CD14-positive monocyte (primary cell): Measurements from ENCODE around the gene DOCK1. TPM values are rescaled to one million over a fixed set of nuclear protein-coding genes. Genes with fewer than 3 reads are reported as not detected.

Experiments
- DNase-seq, 3 donors: peaks; one replicate each; pipeline ENCODE4 v3.0.0-alpha.2; 2011 to 2022
- H2AFZ ChIP-seq: 2 replicates; pipeline ENCODE4 v1.6.0; 2012; ENCODE audit warnings: mild to moderate bottlenecking, low read depth, low read length, inconsistent platforms; ENCODE audit not compliant: insufficient read depth, poor library complexity, severe bottlenecking
- H3K27ac ChIP-seq, 2 donors: 1 replicate in 1 of 2; 2 replicates in 1 of 2; pipeline ENCODE4 v1.5.1; 2012 to 2013; ENCODE audit warnings: low read length in 2 of 2, control low read depth in 1 of 2, inconsistent platforms in 1 of 2, low read depth in 1 of 2, mild to moderate bottlenecking in 1 of 2
- H3K27me3 ChIP-seq, 2 donors: one replicate each; pipeline versions ENCODE4 v1.6.0 to v1.6.1; 2011 to 2013; ENCODE audit warnings: low read length in 2 of 2; ENCODE audit not compliant: control insufficient read depth in 2 of 2, insufficient read depth in 2 of 2
- H3K36me3 ChIP-seq, 2 donors: replicated peaks in 1 of 2; 1 replicate in 1 of 2; 2 replicates in 1 of 2; pipeline versions ENCODE4 v1.5.1 to v1.6.1; 2012 to 2013; ENCODE audit warnings: low read length in 2 of 2, control low read depth in 1 of 2, inconsistent platforms in 1 of 2, mild to moderate bottlenecking in 1 of 2; ENCODE audit not compliant: insufficient read depth in 2 of 2, control insufficient read depth in 1 of 2
- H3K4me1 ChIP-seq, 2 donors: 1 replicate in 1 of 2; 2 replicates in 1 of 2; pipeline versions ENCODE4 v1.5.1 to v1.6.1; 2012 to 2013; ENCODE audit warnings: low read length in 2 of 2, control low read depth in 1 of 2, inconsistent platforms in 1 of 2, mild to moderate bottlenecking in 1 of 2, moderate library complexity in 1 of 2; ENCODE audit not compliant: insufficient read depth in 2 of 2, control insufficient read depth in 1 of 2
- H3K4me2 ChIP-seq: replicated peaks from 2 replicates; pipeline ENCODE3; 2012; ENCODE audit warnings: low read length, moderate library complexity, mild to moderate bottlenecking; ENCODE audit not compliant: poor library complexity, severe bottlenecking; ENCODE audit errors: extremely low read depth
- H3K4me3 ChIP-seq, 3 experiments: fragments of 200-600 bp in 1 of 3; sonication (generic) in 1 of 3; replicated peaks in 1 of 3; 1 replicate in 2 of 3; 2 replicates in 1 of 3; pipeline ENCODE4 v1.5.1; 2011 to 2013; ENCODE audit warnings: low read length in 3 of 3, mild to moderate bottlenecking in 3 of 3, control low read depth in 2 of 3, low read depth in 2 of 3, inconsistent platforms in 1 of 3, moderate library complexity in 1 of 3
- H3K79me2 ChIP-seq: 2 replicates; pipeline ENCODE4 v1.6.0; 2012; ENCODE audit warnings: mild to moderate bottlenecking, control low read depth, inconsistent platforms, low read length, moderate library complexity; ENCODE audit not compliant: insufficient read depth
- H3K9ac ChIP-seq: 2 replicates; pipeline ENCODE4 v1.6.0; 2017; ENCODE audit warnings: low read length, mild to moderate bottlenecking; ENCODE audit not compliant: insufficient read depth, poor library complexity, severe bottlenecking
- H3K9me3 ChIP-seq, 2 donors: replicated peaks in 1 of 2; 1 replicate in 1 of 2; 2 replicates in 1 of 2; pipeline versions ENCODE4 v1.5.1 to v1.6.1; 2012 to 2013; ENCODE audit warnings: low read length in 2 of 2, control low read depth in 1 of 2; ENCODE audit not compliant: control insufficient read depth in 1 of 2, insufficient read depth in 1 of 2
- H4K20me1 ChIP-seq: 2 replicates; pipeline ENCODE4 v1.6.0; 2012; ENCODE audit warnings: mild to moderate bottlenecking, low read length, control low read depth, moderate library complexity; ENCODE audit not compliant: insufficient read depth
- H3K27ac Mint-ChIP-seq, 7 donors: one replicate each; pipeline ENCODE4 v1.8.0; 2020; ENCODE audit warnings: mild to moderate bottlenecking in 7 of 7, mixed read lengths in 7 of 7, moderate library complexity in 6 of 7, inconsistent platforms in 2 of 7
- H3K27me3 Mint-ChIP-seq, 3 donors: one replicate each; pipeline ENCODE4 v1.8.0; 2021 to 2022; ENCODE audit warnings: low read depth in 3 of 3, mild to moderate bottlenecking in 3 of 3, mixed read lengths in 3 of 3, moderate library complexity in 3 of 3, inconsistent platforms in 1 of 3
- H3K36me3 Mint-ChIP-seq, 2 donors: one replicate each; pipeline ENCODE4 v1.8.0; 2020; ENCODE audit warnings: mixed read lengths in 2 of 2, inconsistent platforms in 1 of 2, mild to moderate bottlenecking in 1 of 2
- H3K4me1 Mint-ChIP-seq: one replicate; pipeline ENCODE4 v1.8.0; 2020; ENCODE audit warnings: mild to moderate bottlenecking, mixed read lengths
- H3K4me3 Mint-ChIP-seq, 2 donors: one replicate each; pipeline ENCODE4 v1.8.0; 2020; ENCODE audit warnings: mild to moderate bottlenecking in 2 of 2, mixed read lengths in 2 of 2, moderate library complexity in 1 of 2
- H3K9me3 Mint-ChIP-seq, 7 donors: one replicate each; pipeline ENCODE4 v1.8.0; 2020 to 2022; ENCODE audit warnings: mixed read lengths in 7 of 7, mild to moderate bottlenecking in 6 of 7, moderate library complexity in 6 of 7, inconsistent platforms in 2 of 7
- WGBS: methylation state at CpG from one replicate; pipeline ENCODE4 v1.1.5; 2013; ENCODE audit warnings: missing lambda C conversion rate; ENCODE audit not compliant: insufficient coverage; 5-methylcytosine and 5-hydroxymethylcytosine counted together
- intact Hi-C, 2 donors: fragments of 100-400 bp; cut with micrococcal nuclease; formaldehyde crosslinking; loops; one replicate each; pipeline versions ENCODE4 v1.15.0 to v1.15.1; 2023
- polyA plus RNA-seq, 3 donors: library from polyadenylated mRNA; depleted of rRNA in 1 of 3; unstranded in 2 of 3; stranded (reverse) in 1 of 3; fragments of 300-500 nt in 2 of 3; fragments of >200 nt in 1 of 3; fragmentation: Illumina TruSeq in 2 of 3; gene quantifications; 1 replicate in 2 of 3; 2 replicates in 1 of 3; pipeline ENCODE4 v1.2.3, GENCODE V29; 2012 to 2021
- TF ChIP-seq, protein P1 (sequence below): fragments of 200-600 bp; IDR thresholded peaks from one replicate; pipeline ENCODE4 v1.8.0; 2022; ENCODE audit warnings: antibody characterized with exemption, mild to moderate bottlenecking

The DOCK1 gene
- polyA plus RNA-seq, 3 donors = 0.31 to 0.35 TPM; not detected in 1

DNA sequence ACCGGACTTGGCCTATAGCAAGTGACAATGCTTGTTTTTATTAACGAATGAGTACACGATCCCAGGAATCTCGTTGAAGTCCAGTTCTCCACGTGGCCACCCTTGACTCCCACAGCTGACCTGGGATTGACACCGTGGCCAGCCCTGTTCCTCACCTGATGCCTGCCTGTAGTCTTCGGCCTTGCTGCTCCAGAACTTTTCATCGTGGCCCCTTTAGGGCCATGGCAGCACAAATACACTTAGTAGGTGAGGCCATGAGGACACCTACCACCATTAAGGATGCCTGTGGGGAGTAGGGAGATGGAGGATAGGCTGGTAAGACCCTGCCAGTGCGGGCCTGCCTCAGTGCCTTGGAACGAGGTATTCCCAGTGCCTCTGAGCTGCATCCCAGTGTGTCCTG lies 321.8 kb downstream of the DOCK1 start:
- no peak overlapping the region for H2AFZ ChIP-seq
- Mint-ChIP-seq H3K4me1 (no peaks in the 10 kb centered on the region), H3K36me3 (no peaks in the 10 kb centered on the region), H3K9me3 (no peaks in the 10 kb centered on the region), H3K27me3 (peaks cover 0 to 2% (median 1%) of the 10 kb centered on the region in 3 donors), H3K27ac (no peak overlapping the region), H3K4me3 (no peak overlapping the region)
- H3K9me3 ChIP-seq = no peaks in the 10 kb centered on the region
- TF ChIP-seq, protein P1, sequence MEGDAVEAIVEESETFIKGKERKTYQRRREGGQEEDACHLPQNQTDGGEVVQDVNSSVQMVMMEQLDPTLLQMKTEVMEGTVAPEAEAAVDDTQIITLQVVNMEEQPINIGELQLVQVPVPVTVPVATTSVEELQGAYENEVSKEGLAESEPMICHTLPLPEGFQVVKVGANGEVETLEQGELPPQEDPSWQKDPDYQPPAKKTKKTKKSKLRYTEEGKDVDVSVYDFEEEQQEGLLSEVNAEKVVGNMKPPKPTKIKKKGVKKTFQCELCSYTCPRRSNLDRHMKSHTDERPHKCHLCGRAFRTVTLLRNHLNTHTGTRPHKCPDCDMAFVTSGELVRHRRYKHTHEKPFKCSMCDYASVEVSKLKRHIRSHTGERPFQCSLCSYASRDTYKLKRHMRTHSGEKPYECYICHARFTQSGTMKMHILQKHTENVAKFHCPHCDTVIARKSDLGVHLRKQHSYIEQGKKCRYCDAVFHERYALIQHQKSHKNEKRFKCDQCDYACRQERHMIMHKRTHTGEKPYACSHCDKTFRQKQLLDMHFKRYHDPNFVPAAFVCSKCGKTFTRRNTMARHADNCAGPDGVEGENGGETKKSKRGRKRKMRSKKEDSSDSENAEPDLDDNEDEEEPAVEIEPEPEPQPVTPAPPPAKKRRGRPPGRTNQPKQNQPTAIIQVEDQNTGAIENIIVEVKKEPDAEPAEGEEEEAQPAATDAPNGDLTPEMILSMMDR = no peak
- no peaks in the 10 kb centered on the region for H3K36me3 ChIP-seq
- H3K27me3 ChIP-seq = no peaks in the 10 kb centered on the region
- intact Hi-C loops = no loop called here
- H3K27ac ChIP-seq = no peak overlapping the region
- WGBS = 99% methylated on average over 7 of the region's 10 CpGs
- no peak overlapping the region for H3K4me3 ChIP-seq
- DNase-seq = no peak
- H3K9ac ChIP-seq = no peak overlapping the region
- H4K20me1 ChIP-seq = no peaks in the 10 kb centered on the region
- no peaks in the 10 kb centered on the region for H3K4me1 ChIP-seq
- no peaks in the 10 kb centered on the region for H3K79me2 ChIP-seq
- H3K4me2 ChIP-seq = no peak overlapping the region

DNA sequence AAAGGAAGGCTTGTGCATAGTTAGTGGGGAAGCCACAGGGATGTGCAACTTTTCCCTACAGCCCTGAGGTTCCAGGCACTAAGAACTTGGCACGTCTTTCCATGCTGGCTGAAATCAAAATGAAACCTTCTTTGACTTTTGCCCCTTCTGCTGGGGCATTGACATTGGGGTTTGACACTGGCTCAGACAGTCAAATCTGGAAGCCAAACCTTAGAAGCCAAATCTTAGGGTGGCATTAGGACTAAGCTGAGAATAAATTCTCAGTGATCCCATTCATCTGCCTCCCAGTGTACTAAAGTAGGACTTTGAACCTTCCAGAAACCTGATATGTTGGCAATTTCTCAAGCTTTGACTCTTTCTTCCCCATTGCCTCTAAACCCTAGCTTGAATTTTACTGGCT lies 322.4 kb downstream of the DOCK1 start:
- WGBS = 100% methylated on average over 1 of the region's 1 CpG
- H3K9me3 Mint-ChIP-seq = no peaks in the 10 kb centered on the region
- no peaks in the 10 kb centered on the region for H3K79me2 ChIP-seq

More for the DNA sequence above, 322.4 kb downstream of the DOCK1 start:
- no peaks in the 10 kb centered on the region for H3K9me3 ChIP-seq
- TF ChIP-seq, protein P1 = no peak
- no peaks in the 10 kb centered on the region for H4K20me1 ChIP-seq
- Mint-ChIP-seq H3K4me3 (no peak overlapping the region), H3K36me3 (no peaks in the 10 kb centered on the region), H3K4me1 (no peaks in the 10 kb centered on the region), H3K27me3 (peaks cover 0 to 2% (median 1%) of the 10 kb centered on the region in 3 donors), H3K27ac (no peak overlapping the region)
- H3K4me2 ChIP-seq = no peak overlapping the region
- intact Hi-C loops = no loop called here
- no peaks in the 10 kb centered on the region for H3K36me3 ChIP-seq
- no peak overlapping the region for H3K9ac ChIP-seq
- DNase-seq = no peak
- no peaks in the 10 kb centered on the region for H3K27me3 ChIP-seq
- H3K4me3 ChIP-seq = no peak overlapping the region
- H3K27ac ChIP-seq = no peak overlapping the region
- H2AFZ ChIP-seq = no peak overlapping the region
- H3K4me1 ChIP-seq = no peaks in the 10 kb centered on the region
